GM04503 (cell line): ENCODE results near the gene HOXB7.

Experiments used
- DNase-seq: peaks from one replicate; pipeline ENCODE4 v3.0.0-alpha.2; 2012; ENCODE audit warnings: low read depth

The HOXB7 gene

DNA sequence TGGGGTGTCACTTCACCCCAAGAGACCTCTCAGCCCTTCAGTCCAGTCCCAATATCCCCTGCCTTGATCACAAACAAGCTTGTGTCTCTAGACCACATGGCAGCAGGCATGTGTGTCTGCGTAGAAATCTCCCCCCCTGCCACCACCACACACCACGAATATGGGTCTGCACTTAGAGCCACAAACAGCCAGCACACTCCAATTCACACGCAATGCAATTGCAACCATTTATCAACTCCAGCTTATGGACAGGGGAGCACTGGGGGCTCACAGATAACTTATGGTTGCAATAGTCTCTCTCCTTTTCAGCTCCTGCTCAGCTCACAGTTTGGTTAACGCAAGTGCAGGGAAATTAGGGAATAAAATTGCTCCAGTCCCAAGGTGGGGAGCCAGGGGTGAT, 12.8 kb upstream of the HOXB7 start:
- DNase-seq = no peak

DNA sequence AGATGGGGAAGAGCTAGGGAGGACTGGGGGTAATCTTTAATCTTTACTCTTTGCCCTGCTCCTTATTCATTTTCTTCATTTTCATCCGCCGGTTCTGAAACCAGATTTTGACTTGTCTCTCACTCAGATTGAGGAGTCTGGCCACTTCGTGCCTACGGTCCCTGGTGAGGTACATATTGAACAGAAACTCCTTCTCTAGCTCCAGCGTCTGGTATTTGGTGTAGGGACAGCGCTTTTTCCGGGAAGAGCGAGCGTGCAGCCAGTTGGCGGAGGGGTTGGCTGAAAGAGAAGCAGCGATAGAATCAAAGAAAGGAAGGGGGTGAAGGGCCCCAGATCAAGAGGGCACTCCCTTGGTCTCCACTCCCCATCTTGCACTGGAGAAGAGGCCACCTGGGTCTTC, 12.0 kb upstream of the HOXB7 start:
- no peak for DNase-seq

DNA sequence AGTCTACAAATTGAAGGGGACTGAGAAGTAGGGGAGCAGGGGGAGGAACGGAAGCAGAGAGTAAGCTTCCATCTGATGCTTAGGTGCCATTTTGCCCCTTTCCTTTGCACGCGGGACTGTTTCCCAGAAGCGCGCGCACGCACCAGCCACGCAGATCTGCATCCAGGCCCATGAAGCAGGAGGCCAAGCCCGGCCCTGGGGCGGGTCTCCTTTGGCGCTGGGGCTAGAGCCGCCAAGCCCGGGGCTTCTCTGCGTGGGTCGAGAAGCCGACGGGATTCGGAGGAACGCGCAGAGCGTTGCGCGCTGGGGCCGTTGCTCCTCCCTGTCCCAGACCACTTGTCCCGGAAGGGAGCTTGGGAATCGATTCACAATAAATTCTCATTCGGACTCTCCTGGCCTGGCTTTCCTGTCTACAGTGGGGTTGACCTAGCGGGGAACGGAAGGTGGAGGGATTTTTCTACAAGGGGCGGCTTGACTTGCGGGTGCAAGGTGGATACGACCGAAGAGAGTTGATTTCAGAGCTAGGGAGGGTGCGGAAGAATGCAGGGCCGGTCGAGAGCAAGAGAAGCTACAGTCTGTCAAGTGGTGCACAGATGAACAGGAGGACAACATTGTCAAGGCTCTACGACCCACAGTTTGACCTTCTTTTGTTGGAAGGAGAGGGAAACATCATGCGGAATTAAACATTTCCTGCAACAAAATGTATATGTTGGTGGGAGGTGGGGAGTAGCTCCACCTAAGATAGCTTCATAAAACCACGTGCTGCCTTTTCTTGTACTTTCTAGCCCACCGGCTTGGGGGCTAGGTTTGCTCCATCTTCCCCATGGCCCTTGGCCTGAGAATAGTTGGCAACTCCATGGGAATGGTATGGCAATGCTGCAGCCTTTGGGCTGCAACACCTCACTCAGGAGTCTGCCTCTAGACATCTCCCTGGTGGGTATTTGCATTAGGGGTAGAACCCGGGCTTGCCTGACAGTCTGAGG, 10.9 kb upstream of the HOXB7 start:
- DNase-seq = no peak

DNA sequence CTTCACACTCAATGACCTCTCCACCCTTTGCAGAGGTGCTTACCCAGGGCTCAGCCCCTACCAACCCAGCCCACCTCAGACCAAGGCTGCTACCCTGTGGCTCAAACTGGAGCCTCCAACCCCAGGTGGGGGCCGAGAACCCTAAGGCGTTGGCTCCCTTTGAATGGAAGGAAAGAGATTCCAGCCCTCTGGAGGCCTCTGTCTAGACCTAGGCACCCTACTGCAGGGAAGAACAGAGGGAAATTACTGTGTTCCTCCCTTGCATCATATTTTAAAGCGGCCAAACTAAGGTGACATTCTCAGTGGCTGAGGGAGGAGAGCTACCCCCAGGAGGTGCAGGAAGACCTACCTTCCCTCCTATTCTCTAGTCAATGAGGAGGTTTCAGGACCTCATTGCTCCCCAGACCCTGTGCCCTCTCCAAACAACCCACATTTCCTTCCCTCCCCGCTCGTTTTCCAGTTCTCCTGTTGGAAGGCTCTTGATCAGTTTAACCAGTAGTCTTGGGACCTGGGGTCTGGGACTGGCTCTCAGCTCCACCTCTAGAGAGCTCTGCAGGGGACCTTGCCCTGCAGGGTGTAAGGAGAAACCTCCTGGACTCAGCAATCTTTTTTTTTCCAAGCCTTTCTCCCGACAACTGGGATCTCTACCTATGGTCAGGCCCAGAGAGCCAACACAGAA, 9.8 kb upstream of the HOXB7 start:
- DNase-seq = no peak

DNA sequence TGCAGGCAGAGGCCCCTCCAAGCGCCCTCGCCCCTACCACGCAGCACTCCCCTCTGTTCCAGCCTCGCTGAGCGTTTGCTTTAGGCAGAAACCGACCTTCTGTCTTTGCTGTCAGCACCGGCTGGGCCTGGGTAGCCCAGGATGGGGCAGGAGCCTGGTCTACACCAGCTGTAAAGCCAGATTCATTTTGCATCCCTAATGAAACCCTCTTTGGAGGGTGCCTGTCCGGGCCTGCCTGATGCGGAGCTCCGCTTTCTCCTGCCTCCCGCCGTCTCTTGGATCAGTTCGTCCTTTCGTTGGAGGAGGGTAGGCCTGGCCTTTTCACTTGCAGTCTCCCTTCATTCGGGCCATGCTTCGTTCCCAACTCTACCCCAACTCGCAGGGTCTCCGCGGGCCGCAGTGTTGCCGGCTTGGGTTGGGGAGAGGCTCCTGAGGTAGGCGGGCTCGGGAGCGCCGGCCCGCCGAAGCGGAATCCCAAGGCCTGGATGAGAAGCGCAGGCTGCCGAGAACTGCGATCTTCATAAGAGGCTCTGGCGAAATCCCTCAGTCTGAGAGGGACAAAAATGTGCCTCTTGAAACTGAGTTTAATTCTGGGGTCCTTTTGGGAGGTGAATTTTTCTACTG, 9.1 kb upstream of the HOXB7 start:
- no peak for DNase-seq

DNA sequence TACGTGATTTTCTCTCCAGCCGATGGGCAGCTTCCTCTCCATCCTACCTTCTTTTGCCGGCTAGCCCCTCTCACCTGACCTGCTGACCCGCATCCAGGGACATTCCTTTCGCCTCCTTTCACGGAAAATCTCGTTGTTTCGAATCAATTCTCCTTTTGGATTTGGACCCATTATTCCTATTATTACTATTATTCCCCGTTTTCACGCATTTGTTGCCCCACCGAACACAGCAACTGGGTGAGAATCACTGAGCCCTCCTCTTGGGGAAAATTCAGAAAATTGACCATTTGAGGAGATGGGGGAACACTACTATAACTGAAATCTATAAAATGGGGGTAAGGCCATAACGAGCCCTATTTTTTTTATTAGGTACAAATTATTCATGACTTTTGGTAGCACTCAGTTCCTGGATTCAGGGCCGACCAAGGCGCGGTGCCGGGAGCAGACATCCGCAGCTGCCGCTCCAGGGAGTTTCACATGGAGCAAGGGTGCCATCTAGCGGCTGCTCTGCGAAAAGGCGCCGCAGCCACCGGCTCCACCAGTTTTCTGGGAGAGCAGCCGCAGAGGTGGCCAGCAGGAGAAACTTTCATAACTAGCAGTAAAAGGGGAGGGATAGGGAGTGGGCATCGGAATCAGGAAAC, 7.6 kb upstream of the HOXB7 start:
- DNase-seq = no peak

DNA sequence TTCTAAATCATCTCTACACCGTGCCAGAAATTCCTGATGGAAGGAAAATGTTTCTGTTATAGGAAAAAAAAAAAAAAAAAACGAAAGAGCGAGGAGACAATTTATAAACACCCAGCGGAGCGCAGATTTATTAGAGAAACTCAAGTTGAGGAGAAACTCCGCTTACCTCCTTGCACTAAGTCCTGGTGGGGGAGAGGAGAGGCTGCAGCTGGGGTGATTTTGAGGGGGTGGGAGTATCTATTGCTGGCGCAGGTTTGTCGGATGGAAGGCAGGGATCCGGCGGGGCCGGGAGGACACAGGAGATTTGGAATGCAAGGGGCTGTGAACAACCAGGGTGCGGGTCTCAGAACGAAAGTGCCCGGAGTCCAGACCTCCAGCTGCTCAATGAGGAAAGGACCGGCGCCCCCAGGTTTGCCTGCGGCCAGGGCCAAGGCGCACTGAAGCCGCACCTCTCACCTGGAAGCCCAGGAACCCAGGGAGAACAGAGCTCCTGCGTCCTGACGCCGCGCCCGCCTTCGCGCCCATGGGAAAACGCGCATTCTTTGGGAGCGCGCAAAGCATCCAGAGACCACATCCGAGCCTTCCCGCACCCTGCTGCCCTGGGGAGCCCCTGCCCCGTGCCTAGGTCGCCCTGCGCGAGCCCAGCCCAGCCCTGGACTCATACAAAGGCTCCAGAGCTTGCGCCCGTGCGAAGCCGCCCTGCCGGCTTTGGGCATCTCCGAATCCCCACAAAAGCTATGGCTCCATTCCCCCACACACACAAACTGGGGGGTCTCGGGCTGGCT, 6.8 kb upstream of the HOXB7 start:
- DNase-seq = no peak

DNA sequence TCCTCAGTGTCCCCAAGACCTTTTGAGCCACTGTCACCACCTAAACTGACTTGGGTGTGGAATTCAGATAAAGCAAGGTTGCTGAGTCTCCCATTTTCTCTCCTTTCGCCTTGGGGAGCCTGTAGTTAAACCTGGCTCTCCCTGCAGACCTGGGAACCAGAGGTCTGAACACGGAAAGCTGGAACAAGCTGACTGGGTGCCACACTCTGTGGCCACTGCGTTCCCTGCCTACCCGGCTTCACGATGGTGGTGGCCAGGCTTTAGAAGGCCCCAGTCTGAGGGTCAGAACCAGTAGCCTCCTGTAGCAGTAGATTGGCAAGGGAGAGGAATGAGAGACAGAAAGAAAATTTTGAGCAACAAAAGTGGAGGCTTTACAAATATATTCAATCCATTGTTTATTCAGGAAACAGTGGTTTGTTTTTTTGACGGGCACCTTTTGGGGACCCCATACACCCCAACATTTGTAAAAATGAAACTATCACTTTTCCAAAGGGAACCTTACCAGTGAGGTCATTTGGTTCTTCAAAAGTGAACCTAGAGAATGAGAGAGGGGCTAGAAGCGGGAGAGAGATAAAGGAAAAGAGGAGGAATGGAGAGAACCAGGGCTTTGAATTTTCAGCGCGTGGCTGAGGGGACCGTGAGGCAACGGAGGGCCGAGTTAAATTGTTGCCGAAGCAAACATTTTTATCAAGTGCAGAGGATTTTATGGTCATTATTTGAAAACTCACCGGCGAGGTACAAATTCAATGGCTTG, 6.1 kb upstream of the HOXB7 start:
- no peak for DNase-seq

DNA sequence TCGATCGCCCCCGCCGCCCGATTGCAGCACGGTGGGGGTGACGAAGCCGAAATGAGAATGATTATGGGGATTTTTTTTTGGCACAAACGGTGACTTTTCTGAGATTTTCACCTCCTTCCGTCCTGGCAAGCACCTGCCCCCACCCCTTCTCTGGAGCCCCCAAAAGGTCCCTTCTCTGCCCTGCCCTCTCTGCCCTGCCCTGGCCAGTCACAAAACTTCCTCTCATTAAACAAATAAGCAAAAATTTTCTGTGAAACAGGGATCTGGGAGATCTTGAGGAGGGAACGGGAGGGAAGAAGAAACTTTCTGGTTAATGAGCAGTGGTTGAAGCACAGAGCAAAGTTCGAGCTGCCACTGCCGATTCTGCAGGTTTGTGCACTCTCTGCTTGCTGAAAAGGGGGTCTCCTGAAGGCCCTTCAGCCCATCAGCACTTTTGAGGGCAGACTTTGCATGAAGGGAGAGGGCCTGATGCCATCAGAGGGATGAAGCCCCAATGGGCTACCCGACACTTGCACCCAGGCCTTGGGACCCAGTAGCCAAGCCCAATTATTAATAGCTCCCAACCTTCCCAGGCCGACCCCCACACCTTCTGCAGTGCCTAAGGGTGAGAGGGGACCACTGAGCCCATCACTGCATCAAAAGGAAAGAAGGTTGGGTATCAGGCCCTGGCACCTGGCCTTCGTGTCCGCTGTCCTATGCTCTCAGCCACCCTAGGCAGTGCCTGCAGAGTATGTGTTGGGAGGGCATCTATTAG, 5.3 kb upstream of the HOXB7 start:
- DNase-seq = no peak

DNA sequence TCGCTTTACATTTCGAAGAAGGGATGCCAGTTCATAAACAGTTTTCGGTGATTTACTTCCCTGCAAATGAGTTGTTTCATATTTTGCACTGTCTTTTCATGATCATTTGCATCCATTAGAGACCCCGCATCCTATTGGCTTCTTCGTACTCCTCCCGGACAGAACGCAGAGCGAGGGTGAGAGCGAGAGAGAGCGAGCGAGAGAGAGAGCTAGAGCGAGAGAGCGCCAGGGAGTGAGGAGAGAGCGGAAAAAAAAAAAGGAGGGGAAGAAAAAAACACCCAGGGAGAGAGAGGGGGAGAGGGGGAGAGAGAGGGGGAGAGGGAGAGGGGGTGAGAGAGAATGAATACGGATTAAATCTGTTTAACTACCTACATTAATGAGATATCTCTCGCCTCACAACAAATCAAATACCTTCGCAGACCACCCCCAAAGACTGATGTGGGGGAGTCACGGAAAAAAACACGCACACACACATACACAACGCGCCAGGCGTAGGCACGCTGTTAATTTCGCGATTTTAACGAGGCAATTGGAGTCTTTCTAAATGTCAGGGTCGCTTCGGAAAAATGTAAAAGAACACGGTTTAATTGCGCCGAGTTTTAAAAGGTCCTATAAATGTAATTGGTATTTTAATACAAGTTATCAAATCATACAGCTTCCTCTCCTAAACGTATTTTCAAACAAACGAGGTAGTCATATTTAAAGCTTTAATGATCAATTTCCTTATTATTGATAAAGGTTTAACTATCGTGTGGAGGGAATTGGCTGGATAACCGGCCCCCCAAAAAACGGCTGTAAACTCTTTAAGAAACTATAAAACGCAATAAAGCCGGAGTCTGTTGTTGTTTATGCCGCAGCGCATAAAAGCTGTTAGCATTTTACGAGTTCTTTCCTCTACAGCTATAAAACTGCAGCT, 4.5 kb upstream of the HOXB7 start, which contains the start of gene HOXB8:
HOXB8 (minus strand) TSS at position 246 of the 916 bp plus-strand sequence. CDS start 588 bp downstream, outside the sequence.
- DNase-seq = no peak

DNA sequence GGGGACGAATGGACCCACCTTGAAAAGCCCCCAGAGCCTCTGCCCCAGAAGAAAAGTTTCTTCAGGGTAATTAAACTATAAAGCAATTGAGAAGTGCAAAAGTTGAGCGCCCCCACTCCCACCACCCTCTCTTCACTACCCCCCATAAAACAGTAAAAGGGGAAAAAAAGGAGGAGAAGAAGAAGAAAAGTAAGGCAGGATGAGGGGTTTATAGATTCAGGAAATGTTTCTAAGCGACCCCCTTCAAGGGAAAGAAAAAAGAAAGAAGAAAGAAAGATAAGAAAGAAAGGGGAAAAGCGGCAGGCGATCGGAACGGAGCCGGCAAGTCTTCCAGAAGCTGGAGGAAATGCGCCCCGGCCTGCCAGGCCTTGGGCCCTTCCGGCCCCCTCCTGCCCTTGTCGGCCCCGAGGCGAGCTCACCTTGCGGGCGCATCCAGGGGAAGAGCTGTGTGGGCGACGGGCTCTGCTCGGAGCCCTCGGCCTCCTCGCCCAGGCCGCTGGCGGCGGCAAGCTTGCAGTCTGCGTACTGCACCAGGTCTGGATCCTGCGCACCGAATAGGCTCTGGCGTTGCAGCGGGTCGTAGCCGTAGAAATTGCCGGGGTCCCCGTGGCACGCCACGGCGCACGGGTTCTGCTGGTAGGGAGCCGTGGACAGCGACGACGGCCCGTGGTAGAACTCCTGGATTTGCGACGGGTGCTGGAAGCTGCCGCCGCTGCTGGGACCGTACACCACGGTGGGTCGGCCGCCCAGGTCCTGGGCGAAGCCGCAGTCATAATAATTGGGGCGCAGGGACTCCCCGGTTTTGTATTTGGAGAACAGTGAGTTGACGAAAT, 3.3 kb upstream of the HOXB7 start:
- DNase-seq = no peak

DNA sequence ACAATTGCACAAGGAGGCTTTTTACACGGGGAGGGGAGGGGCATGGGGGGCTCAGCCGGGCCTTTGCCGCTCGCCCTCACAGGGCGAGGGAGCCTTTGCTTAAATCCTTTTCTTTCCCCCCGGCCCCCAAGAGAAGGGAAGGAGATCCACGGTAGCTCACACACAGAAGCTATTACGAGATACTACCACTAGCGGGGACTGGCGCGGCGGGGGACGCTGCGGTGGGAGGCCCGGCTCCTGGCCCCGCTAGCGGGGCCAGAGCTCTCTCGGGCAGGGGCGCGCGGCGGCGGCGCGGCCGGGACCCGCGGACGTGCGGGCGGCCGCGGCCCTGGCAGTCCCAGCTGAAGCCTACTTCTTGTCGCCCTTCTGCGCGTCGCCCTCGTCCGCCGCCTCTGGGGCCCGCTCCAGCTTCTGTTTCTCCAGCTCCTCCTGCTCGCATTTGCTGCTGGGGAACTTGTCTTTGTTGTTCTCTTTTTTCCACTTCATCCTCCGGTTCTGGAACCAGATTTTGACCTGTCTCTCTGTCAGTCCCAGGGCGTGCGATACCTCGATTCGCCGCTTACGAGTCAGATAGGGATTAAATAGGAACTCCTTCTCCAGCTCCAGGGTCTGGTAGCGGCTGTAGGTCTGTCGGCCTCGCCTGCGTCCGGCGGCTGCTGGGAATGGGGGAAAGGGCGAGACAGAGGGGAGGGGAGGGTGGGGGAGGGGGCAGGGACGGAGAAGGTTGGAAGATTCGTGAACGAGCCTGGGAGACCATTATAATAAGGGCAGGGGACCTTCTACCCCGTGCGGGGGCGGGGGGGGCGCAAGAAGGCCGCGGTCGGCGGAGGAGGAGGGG, 2.3 kb upstream of the HOXB7 start:
- DNase-seq = no peak

DNA sequence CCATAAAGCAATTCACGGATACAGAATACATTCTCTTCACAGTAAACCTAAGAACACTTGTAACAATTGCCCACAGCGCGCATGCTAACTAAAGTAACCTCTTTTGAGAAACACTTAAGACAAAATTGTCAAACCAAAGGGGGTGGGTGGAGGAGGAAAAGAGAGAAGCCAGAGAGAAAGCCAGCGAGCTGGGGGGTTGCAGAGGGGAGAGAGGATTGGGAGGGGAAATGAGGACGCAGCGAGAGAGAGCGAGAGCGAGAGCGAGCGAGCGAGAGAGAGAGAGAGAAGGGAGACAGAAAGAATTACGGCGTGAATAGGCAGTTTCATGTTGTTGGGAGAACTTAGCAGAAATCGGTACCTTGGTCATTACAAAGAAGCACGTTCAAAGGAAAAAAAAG, 1.6 kb upstream of the HOXB7 start:
- DNase-seq = no peak

DNA sequence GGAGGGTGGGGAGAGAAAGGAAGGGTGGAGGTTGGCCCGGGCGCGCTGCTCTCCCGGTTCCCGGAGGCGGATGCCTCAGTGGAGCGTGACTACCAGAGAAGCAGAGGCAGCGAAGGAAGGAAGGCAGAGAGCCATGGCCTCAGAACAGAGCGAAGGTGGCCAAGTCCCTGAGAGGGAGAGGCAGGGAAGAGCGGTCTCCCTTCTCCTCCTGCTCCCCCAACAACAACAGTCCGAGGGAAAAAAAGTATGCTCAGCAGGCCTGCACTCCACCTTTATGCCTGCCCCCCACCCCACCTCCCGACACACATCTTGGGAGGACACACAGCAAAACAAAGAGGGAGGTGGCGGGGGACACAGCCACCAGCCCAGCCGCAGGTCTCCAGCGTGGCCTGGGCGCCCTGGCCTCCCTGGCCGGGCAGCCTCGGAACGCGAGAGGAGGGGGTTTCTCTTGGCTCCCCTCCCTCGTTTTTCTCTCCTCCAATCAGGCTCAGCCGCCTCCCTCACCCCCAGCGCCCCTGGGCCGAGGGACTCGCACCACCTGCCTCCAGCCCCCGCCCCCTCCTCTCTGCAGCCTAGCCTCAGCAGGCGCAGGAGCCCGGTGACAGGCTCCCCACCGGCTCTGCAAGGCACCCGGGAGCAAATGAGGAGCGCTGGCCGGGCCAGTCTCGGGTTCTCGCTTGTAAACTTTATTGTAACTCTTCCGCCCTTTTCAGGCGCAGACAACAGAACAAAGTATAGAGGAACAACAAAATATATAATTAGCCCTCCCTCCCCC, 1.1 kb upstream of the HOXB7 start:
- DNase-seq = no peak

DNA sequence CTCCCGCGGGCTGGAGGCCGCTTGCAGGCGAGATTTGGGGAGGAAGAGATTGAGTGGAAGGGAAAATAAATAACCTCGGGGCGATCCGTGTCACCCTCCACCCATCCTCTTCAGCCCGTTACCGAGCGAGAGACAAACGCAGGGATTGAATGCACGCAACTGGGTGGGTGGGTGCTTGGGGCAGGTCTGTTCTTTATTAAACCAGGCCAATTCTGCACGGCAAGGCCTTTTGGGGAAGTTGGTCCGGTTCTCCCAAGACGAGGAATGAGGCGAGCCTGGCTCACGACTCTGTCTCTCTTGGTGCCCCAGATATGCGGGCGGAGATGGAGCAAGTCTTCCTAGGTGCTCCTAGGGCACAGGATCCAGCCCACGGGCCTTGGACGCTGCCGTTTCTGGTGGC, 396 bp upstream of the HOXB7 start:
- no peak for DNase-seq

DNA sequence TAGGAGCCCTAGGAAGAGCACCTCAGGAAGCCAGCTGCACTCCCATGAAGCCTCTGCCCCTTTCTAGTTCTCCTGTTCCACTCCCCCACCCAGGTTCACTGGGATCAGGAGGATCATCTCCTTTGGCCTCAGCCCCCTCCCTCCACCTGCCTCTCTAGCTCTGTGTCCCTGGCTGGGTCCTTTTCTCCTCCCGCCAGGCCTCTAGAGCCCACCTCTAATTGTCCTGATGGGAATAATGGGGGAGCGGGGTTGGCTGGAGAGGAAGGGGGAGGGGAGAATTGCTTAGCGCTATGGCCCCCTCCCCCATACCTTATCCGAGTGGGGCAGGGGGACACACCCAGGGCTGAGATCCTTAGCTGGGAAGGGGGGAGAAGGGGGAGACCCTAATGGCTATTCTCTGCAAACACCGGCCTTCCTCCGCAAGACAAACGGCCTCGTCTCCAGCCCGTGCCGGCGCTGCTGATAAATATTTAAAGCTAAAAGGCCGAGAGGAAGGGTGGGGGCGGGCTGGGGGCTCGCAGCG, 997 bp downstream of the HOXB7 start:
- DNase-seq = no peak
